GM10847 (cell line): ENCODE results near the gene OR10G4.

ENCODE experiments used
- POLR2A ChIP-seq: IDR thresholded peaks from 2 replicates; pipeline ENCODE4 v1.6.1; 2011; ENCODE audit not compliant: insufficient read length; ENCODE audit errors: extremely low read depth

The OR10G4 gene, protein sequence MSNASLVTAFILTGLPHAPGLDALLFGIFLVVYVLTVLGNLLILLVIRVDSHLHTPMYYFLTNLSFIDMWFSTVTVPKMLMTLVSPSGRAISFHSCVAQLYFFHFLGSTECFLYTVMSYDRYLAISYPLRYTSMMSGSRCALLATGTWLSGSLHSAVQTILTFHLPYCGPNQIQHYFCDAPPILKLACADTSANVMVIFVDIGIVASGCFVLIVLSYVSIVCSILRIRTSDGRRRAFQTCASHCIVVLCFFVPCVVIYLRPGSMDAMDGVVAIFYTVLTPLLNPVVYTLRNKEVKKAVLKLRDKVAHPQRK

DNA sequence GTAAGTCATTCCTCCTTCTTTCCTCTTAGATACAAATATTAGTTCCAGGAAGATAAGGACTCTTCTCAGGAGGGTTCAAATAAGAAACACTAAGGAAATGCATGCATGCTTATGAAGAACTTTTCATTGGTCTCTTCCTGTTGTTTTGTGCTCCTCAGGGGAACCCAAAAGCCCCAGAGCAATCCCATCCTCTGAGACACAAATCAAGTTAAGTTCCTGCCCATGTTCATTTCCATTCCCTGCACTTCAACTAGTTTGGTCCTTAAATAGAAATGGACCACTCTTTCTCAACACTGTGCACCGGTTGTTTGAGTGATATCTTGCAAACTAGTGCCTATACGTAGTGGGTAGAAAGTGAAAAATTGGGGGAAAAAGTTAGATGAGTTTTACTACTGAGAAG lies at the start of gene OR10G4:
TSS of gene OR10G4 (plus strand) at position 301 of the 400 bp plus-strand sequence. CDS start 2,578 bp downstream, outside the sequence.
- no peak for TF ChIP-seq POLR2A

GRCh38 chr11:123973816-123974215 lies 39.0 kb upstream of the OR10G4 start:
- TF ChIP-seq POLR2A: no peak

DNA sequence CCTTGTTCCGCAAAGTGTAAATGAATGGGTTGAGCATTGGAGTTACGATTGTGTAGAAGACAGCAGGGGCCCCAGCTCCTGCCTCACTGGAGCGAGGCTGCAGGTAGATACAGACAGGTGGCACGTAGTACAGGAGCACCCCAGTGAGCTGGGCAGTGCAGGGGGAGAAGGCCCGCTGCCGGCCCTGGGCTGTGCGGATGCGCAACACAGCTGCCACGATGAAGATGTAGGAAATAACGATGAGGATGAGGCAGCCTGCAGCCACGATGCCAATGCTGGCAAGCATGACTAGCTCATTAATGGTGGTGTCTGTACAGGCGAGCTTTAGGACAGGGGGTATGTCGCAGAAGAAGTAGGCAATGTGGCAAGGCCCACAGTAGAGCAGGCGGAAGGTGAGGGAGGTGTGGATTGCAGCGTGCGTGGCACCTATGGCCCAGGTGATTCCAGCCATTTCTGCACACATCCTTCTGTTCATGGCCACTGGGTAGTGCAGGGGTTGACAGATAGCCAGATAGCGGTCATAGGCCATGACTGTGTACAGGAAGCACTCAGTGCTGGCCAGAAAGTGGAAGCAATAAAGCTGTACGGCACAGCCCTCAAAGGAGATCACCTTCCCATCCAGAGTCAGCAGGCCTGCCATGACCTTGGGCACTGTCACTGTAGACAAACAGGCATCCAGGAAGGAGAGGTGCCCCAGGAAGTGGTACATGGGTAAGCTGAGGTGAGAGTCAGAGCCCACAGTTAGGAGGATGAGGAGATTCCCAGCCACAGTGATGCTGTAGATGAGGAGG lies 35.8 kb upstream of the OR10G4 start:
- no peak for TF ChIP-seq POLR2A

GRCh38 chr11:123977731-123978347 lies 35.0 kb upstream of the OR10G4 start, which contains the start of gene OR10S1:
TSS of gene OR10S1 (minus strand) at chr11:123977781. CDS start at chr11:123977664, 117 bp downstream.
- no peak for TF ChIP-seq POLR2A

- no peak for TF ChIP-seq POLR2A
These were observed 33.5 kb upstream of the OR10G4 start for GRCh38 chr11:123979311-123979710.

DNA sequence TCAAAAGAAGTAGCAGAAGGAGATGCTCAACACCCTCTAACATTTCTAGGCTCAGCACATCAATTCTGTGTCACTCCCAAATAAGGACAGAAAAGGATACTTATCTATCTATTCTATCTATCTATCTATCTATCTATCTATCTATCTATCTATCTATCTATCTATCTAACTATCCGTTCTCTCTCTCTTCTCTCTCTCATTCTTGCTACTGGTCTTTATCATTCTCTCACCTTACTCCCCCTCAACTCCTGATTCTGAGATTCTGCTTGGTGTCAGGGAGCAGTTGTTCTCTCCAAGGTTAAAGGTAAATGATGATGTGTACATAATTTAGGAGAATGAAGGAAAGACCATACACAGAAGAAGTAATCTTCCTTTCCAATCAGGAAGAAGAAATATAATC lies 17.7 kb upstream of the OR10G4 start, which contains the start of gene OR10G6:
TSS of gene OR10G6 (minus strand) at position 43 of the 400 bp plus-strand sequence. CDS start at position 43, 0 bp downstream.
- TF ChIP-seq POLR2A: no peak

DNA sequence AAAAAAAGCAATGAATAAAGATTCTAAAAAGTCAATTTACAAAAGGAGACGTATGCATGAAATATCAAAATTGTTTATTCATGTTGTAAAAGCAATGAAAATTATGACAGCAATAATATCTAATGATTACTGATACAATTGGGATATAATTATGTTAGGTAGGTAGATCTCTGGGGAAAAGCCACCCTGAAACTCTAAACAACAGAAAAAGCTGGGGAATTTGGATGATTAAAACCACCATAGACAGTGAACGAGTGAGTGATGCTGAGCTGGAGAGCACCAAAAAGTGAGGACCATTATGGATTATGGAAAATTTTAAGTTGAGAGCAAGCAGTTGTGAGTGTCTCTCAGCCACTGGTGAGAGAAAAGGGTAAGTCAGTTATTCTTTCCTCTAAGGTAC lies 13.7 kb downstream of the OR10G4 start, which contains the start of gene OR10G8:
TSS of gene OR10G8 (plus strand) at position 301 of the 400 bp plus-strand sequence. CDS start 2,825 bp downstream, outside the sequence.
- TF ChIP-seq POLR2A: no peak

GRCh38 chr11:124036666-124037065 lies 23.9 kb downstream of the OR10G4 start:
- TF ChIP-seq POLR2A: no peak

GRCh38 chr11:124039557-124039956 lies 26.8 kb downstream of the OR10G4 start:
- no peak for TF ChIP-seq POLR2A

- TF ChIP-seq POLR2A: no peak
These were observed 28.5 kb downstream of the OR10G4 start, which contains the start of gene OR10G7 for GRCh38 chr11:124041254-124041653. TSS of gene OR10G7 (minus strand) at chr11:124041325. CDS start at chr11:124039001, 2,324 bp downstream.

- no peak for TF ChIP-seq POLR2A
These were observed 30.6 kb downstream of the OR10G4 start for GRCh38 chr11:124043420-124043819.

- no peak for TF ChIP-seq POLR2A
These were observed 38.0 kb downstream of the OR10G4 start for GRCh38 chr11:124050748-124051147.

- TF ChIP-seq POLR2A: no peak
These were observed 40.2 kb downstream of the OR10G4 start for GRCh38 chr11:124052966-124053365.
